ENCODE data around the gene TMEM233. TPM values are rescaled to one million over a fixed set of nuclear protein-coding genes. Genes with fewer than 3 reads are reported as not detected.

The TMEM233 gene
- total RNA-seq, 5 donors from 2014 or later (not counting 1 experiment from before 2014, with no cell fraction given) = not detected

DNA sequence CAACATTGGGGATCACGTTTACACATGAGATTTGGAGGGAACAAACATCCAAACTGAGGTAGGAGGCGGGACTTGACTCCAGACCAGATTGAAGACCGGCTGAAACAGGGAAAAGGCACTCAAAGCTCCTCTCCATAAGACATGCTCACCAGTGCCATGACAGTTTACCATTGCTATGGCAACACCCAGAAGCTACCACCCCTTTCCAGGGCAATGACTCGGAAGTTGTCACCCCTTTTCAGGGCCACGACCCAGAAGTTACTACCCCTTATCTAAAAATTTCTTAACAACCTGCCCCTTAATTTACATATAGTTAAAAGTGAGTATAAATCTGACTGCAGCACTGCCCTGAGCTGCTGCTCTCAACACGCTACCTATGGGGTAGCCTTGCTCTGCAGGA, 34.1 kb downstream of the TMEM233 start:
- H3K9me3 Mint-ChIP-seq = peaks cover 0 to 3% (median 0%) of the 10 kb centered on the region in 3 donors
- Histone ChIP-seq H3K4me1 (ENCODE audit: control insufficient read depth in 1 of 2, extremely low read depth in 1 of 2, insufficient read depth in 2 of 2, low read length in 2 of 2) (no peaks in the 10 kb centered on the region), H3K36me3 (ENCODE audit: control insufficient read depth in 2 of 2, extremely low read depth in 1 of 2, insufficient read depth in 1 of 2, low read length in 1 of 2) (no peaks in the 10 kb centered on the region), H3K27me3 (replicated peaks in 1 of 2; ENCODE audit: control insufficient read depth in 2 of 2, extremely low read depth in 1 of 2, insufficient read depth in 2 of 2, low read length in 1 of 2) (peaks cover 0 to 12% of the 10 kb centered on the region in 2 experiments), H3K4me3 (ENCODE audit: control insufficient read depth in 1 of 2, extremely low read depth in 1 of 2, low read length in 1 of 2) (no peak overlapping the region), H3K9me3 (no peaks in the 10 kb centered on the region), H3K27ac (ENCODE audit: low read length) (no peak overlapping the region)
- no peaks in the 10 kb centered on the region for H3K36me3 Mint-ChIP-seq
- H3K4me1 Mint-ChIP-seq = no peaks in the 10 kb centered on the region
- WGBS (ENCODE audit: insufficient coverage) = 60% methylated on average over 1 of the region's 6 CpGs
- H3K27ac Mint-ChIP-seq = no peak overlapping the region
- DNase-seq = no peak
- no peak for ATAC-seq (replicated peaks in 1 of 4)
- H3K4me3 Mint-ChIP-seq = no peak overlapping the region
- ChIA-PET POLR2A (no interaction called here), CTCF (no interaction called here)
- peaks cover 38 to 44% of the 10 kb centered on the region in 2 donors for H3K27me3 Mint-ChIP-seq

DNA sequence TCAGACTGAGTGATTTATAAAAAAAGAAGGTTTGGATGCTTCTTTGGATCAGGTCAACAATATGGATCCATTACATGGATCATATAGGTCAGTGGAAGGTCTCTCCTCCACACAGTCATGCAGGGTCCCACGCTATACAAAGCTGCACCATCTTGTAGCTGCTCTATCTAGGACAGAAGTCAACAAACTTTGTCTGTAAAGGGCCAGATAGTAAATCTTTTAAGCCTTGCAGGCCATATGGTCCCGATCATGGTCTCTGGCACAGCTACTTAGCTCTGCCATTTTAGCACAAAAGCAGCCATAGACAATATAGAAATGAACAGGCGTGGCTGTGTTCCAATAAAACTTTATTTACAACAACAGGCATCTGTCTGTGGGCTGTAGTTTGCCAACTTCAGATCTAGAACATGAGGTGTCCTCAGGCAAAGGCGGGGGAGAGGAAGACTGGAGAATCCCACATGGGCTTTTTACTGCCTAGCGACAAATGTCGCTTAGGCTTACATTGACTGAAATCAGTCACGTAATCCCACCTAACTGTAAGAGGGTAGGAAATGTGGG, 36.7 kb downstream of the TMEM233 start:
- no peaks in the 10 kb centered on the region for H3K9me3 ChIP-seq
- H3K27me3 Mint-ChIP-seq = peaks cover 45% of the 10 kb centered on the region in 2 donors
- H3K36me3 ChIP-seq (ENCODE audit: control insufficient read depth in 2 of 2, extremely low read depth in 1 of 2, insufficient read depth in 1 of 2, low read length in 1 of 2) = no peaks in the 10 kb centered on the region
- ATAC-seq (replicated peaks in 1 of 4) (no peak), DNase-seq (no peak)
- H3K27ac ChIP-seq (ENCODE audit: low read length) = no peak overlapping the region
- no peak overlapping the region for H3K4me3 ChIP-seq (ENCODE audit: control insufficient read depth in 1 of 2, extremely low read depth in 1 of 2, low read length in 1 of 2)
- no peaks in the 10 kb centered on the region for H3K4me1 ChIP-seq (ENCODE audit: control insufficient read depth in 1 of 2, extremely low read depth in 1 of 2, insufficient read depth in 2 of 2, low read length in 2 of 2)
- H3K9me3 Mint-ChIP-seq = peaks cover 0 to 3% (median 0%) of the 10 kb centered on the region in 3 donors
- H3K4me3 Mint-ChIP-seq = no peak overlapping the region
- ChIA-PET POLR2A (no interaction called here), CTCF (no interaction called here)
- H3K27me3 ChIP-seq (replicated peaks in 1 of 2; ENCODE audit: control insufficient read depth in 2 of 2, extremely low read depth in 1 of 2, insufficient read depth in 2 of 2, low read length in 1 of 2) = peaks cover 0 to 17% of the 10 kb centered on the region in 2 experiments
- no peaks in the 10 kb centered on the region for H3K4me1 Mint-ChIP-seq
- no peak overlapping the region for H3K27ac Mint-ChIP-seq
- no peaks in the 10 kb centered on the region for H3K36me3 Mint-ChIP-seq
- 91% methylated on average over 4 of the region's 7 CpGs for WGBS (ENCODE audit: insufficient coverage)

DNA sequence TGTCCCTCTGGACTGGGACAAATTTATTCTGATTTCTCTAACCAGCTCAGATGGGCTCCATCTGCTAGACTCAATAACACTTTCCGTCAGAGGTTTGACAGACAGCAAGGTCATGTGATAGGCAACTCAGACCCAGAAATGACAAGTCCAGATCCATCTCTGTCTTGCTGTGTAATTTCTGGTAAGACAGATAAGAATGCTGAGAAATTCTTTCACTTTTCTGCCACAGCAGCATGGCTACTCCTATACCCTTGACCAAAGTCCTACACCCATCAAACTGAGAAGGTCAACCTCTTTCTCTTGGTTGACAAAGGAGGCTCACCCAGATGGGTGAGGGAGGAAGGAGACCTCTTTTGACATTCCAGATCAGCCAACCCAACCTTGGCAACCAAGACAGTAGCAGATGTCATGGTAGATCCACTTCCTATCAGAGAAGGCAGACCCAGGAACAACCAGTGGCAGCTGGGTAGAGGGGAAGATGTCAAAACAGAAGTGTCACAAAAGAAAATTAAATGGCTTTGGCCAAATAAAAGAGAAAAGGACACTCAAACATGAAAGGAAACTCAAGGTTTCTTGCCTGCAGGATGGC, 37.5 kb downstream of the TMEM233 start:
- Histone ChIP-seq H3K4me3 (ENCODE audit: control insufficient read depth in 1 of 2, extremely low read depth in 1 of 2, low read length in 1 of 2) (no peak overlapping the region), H3K9me3 (no peaks in the 10 kb centered on the region), H3K27ac (ENCODE audit: low read length) (no peak overlapping the region), H3K27me3 (replicated peaks in 1 of 2; ENCODE audit: control insufficient read depth in 2 of 2, extremely low read depth in 1 of 2, insufficient read depth in 2 of 2, low read length in 1 of 2) (peaks cover 0 to 19% of the 10 kb centered on the region in 2 experiments), H3K4me1 (ENCODE audit: control insufficient read depth in 1 of 2, extremely low read depth in 1 of 2, insufficient read depth in 2 of 2, low read length in 2 of 2) (no peaks in the 10 kb centered on the region), H3K36me3 (ENCODE audit: control insufficient read depth in 2 of 2, extremely low read depth in 1 of 2, insufficient read depth in 1 of 2, low read length in 1 of 2) (no peaks in the 10 kb centered on the region)
- no peaks in the 10 kb centered on the region for H3K4me1 Mint-ChIP-seq
- ChIA-PET POLR2A (no interaction called here), CTCF (no interaction called here)
- H3K4me3 Mint-ChIP-seq = no peak overlapping the region
- DNase-seq (no peak), ATAC-seq (replicated peaks in 1 of 4) (no peak)
- H3K27ac Mint-ChIP-seq = no peak overlapping the region
- H3K36me3 Mint-ChIP-seq = no peaks in the 10 kb centered on the region
- no CpG with 5 or more reads among the region's 1 CpG for WGBS (ENCODE audit: insufficient coverage)
- H3K9me3 Mint-ChIP-seq = peaks cover 0 to 3% (median 0%) of the 10 kb centered on the region in 3 donors
- H3K27me3 Mint-ChIP-seq = peaks cover 52 to 53% of the 10 kb centered on the region in 2 donors

DNA sequence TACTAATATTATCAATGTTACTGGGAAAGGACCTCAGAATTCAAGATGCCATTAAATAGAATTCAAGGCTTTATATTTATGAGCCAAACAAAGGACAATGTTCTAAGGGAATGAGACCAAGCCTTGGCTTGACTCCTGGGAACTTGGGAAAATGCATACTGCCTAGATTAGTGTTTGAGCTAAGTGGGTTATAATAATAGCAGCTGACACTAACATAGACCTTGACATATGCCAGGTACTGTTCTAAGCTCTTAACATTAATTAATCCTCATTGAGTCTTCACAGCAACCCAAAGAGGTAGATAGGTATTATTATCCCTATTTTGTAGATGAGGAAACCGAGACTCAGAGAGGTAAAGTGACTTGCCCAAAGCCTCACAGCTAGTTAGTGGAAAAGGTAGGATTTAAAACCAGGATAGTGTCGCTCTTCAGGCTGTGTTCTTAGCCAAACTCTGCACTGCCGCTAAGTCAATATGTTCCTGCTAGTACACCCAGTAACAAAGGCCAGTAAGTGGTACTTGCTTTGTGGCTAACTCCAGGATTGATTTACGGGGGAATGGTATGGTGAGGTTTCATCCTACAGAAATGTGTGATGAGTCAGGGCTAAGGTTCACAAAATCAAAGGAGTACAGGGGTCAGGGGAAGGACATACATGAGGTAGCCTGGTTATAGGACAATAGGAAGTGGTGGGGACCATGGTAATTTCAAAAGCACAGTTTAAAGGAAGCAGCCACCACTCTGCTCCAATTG, 38.5 kb downstream of the TMEM233 start:
- H3K4me3 ChIP-seq (ENCODE audit: control insufficient read depth in 1 of 2, extremely low read depth in 1 of 2, low read length in 1 of 2) = no peak overlapping the region
- H3K9me3 Mint-ChIP-seq = peaks cover 0 to 3% (median 0%) of the 10 kb centered on the region in 3 donors
- no peak overlapping the region for H3K4me3 Mint-ChIP-seq
- CTCF ChIA-PET = no interaction called here
- H3K27me3 ChIP-seq (replicated peaks in 1 of 2; ENCODE audit: control insufficient read depth in 2 of 2, extremely low read depth in 1 of 2, insufficient read depth in 2 of 2, low read length in 1 of 2) = peaks cover 0 to 19% of the 10 kb centered on the region in 2 experiments
- H3K27ac ChIP-seq (ENCODE audit: low read length) = no peak overlapping the region
- ATAC-seq (replicated peaks in 1 of 4) (no peak), DNase-seq (no peak)
- no peak overlapping the region for H3K27ac Mint-ChIP-seq
- no peaks in the 10 kb centered on the region for H3K36me3 ChIP-seq (ENCODE audit: control insufficient read depth in 2 of 2, extremely low read depth in 1 of 2, insufficient read depth in 1 of 2, low read length in 1 of 2)
- POLR2A ChIA-PET = no interaction called here
- no peaks in the 10 kb centered on the region for H3K4me1 Mint-ChIP-seq
- H3K4me1 ChIP-seq (ENCODE audit: control insufficient read depth in 1 of 2, extremely low read depth in 1 of 2, insufficient read depth in 2 of 2, low read length in 2 of 2) = no peaks in the 10 kb centered on the region
- no peaks in the 10 kb centered on the region for H3K9me3 ChIP-seq
- WGBS (ENCODE audit: insufficient coverage) = 67% methylated on average over 1 of the region's 4 CpGs
- no peaks in the 10 kb centered on the region for H3K36me3 Mint-ChIP-seq
- H3K27me3 Mint-ChIP-seq = peaks cover 52 to 55% of the 10 kb centered on the region in 2 donors

DNA sequence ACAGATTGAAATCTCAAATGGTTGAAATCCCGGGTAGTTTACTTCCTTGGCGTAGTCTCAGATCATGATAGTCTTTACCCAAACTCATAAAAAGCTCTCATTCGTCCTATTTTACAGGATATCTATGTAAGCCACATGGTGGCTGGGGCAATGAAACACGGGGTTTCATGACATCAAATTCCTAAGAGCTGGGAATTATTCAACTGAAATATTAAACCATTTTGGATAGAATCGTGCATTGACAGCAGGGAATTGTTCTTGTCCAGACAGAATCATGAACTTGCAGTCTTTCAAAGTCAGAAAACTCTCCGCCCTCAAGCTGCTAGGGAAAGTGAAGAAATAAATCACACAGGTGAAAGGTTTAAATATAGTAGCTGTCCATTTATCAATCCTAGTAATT, 41.2 kb downstream of the TMEM233 start:
- Mint-ChIP-seq H3K4me1 (no peaks in the 10 kb centered on the region), H3K27me3 (peaks cover 51 to 53% of the 10 kb centered on the region in 2 donors), H3K27ac (no peak overlapping the region)

DNA sequence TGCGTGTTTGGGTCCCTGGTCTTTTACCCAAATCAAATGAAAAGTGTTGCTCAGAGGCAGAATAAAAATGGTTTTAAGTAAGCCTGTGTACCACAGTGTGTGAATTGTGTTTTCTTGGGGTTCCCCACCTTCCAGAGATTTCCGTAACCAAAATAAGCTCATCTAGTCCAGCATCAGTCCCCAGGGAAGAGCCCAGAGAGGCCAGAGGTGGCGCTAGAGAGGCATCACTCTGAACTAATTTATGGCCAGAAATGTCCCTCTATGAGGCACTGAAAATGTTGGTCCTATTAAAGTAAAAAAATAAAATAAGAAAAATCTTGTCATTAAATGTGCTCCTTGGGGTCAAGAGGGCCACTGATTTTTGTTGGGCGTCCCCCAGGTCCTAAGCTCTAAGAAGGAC, 49.4 kb downstream of the TMEM233 start:
- DNase-seq (peak in 1 of 35 experiments; percentile 10), ATAC-seq (replicated peaks in 1 of 4) (no peak)
- H3K27ac Mint-ChIP-seq = no peak overlapping the region
- no peaks in the 10 kb centered on the region for H3K36me3 Mint-ChIP-seq
- no peaks in the 10 kb centered on the region for H3K4me1 Mint-ChIP-seq
- H3K9me3 Mint-ChIP-seq = peaks cover 0 to 4% (median 0%) of the 10 kb centered on the region in 3 donors
- Histone ChIP-seq H3K27me3 (replicated peaks in 1 of 2; ENCODE audit: control insufficient read depth in 2 of 2, extremely low read depth in 1 of 2, insufficient read depth in 2 of 2, low read length in 1 of 2) (peaks cover 0 to 9% of the 10 kb centered on the region in 2 experiments), H3K27ac (ENCODE audit: low read length) (no peak overlapping the region), H3K9me3 (no peaks in the 10 kb centered on the region), H3K36me3 (ENCODE audit: control insufficient read depth in 2 of 2, extremely low read depth in 1 of 2, insufficient read depth in 1 of 2, low read length in 1 of 2) (no peaks in the 10 kb centered on the region), H3K4me1 (ENCODE audit: control insufficient read depth in 1 of 2, extremely low read depth in 1 of 2, insufficient read depth in 2 of 2, low read length in 2 of 2) (no peaks in the 10 kb centered on the region), H3K4me3 (ENCODE audit: control insufficient read depth in 1 of 2, extremely low read depth in 1 of 2, low read length in 1 of 2) (no peak overlapping the region)
- WGBS (ENCODE audit: insufficient coverage) = no CpG with 5 or more reads among the region's 4 CpGs
- peaks cover 25 to 27% of the 10 kb centered on the region in 2 donors for H3K27me3 Mint-ChIP-seq
- POLR2A ChIA-PET = no interaction called here
- no peak overlapping the region for H3K4me3 Mint-ChIP-seq
- CTCF ChIA-PET = no interaction called here

More for the DNA sequence above, 41.2 kb downstream of the TMEM233 start:
- Mint-ChIP-seq H3K9me3 (peaks cover 0 to 3% (median 0%) of the 10 kb centered on the region in 3 donors), H3K4me3 (no peak overlapping the region), H3K36me3 (no peaks in the 10 kb centered on the region)
- Histone ChIP-seq H3K4me3 (ENCODE audit: control insufficient read depth in 1 of 2, extremely low read depth in 1 of 2, low read length in 1 of 2) (no peak overlapping the region), H3K27ac (ENCODE audit: low read length) (no peak overlapping the region), H3K4me1 (ENCODE audit: control insufficient read depth in 1 of 2, extremely low read depth in 1 of 2, insufficient read depth in 2 of 2, low read length in 2 of 2) (no peaks in the 10 kb centered on the region), H3K9me3 (no peaks in the 10 kb centered on the region), H3K27me3 (replicated peaks in 1 of 2; ENCODE audit: control insufficient read depth in 2 of 2, extremely low read depth in 1 of 2, insufficient read depth in 2 of 2, low read length in 1 of 2) (peaks cover 0 to 13% of the 10 kb centered on the region in 2 experiments), H3K36me3 (ENCODE audit: control insufficient read depth in 2 of 2, extremely low read depth in 1 of 2, insufficient read depth in 1 of 2, low read length in 1 of 2) (no peaks in the 10 kb centered on the region)
- 83% methylated on average over 1 of the region's 6 CpGs for WGBS (ENCODE audit: insufficient coverage)
- CTCF ChIA-PET = no interaction called here
- POLR2A ChIA-PET = no interaction called here
- ATAC-seq (replicated peaks in 1 of 4) = no peak
- no peak for DNase-seq
